Fibroblast of peridontal ligament (primary cell): ENCODE data around the gene DNAJC3.
"Not testable (repeated sequence)": the region's sequence is repeated elsewhere in the genome, so short reads cannot be mapped to it uniquely, and the experiment has no call there.

ENCODE experiments used
- DNase-seq: peaks from one replicate; pipeline ENCODE4 v3.0.0-alpha.2; 2010; ENCODE audit errors: extremely low read depth

DNAJC3 gene

DNA sequence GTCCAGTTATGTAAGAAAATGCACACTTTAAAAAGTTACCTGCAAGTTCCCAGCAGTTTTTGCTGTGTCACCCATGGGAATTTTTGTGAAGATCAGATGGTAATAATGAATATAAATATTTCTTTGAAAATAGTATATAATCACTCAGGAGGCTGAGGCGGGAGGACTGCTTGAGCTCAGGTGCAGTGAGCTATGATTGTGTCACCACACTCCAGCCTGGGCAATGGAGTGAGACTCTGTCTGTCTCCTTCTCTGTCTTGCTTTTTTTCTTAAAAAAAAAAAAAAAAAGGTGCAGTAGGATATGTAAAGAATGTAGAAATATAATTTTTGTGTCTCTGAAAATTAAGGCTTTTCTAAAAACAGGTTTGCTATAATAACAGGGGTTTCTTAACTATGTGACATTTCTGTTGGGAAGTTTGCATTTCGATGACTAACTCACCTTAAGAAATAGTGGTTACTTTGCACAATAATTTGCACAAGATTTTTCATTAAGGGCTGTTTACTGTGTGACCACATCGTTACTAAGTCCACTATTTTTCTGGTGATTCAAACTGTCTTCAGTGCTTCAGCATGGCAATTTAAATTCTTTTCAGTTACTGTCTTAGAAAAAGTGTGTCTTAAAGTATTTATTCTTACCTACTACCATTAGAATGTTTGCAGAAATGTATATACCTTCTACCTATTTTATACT is 37.3 kb downstream of the DNAJC3 start:
- DNase-seq = peak; percentile 79

DNA sequence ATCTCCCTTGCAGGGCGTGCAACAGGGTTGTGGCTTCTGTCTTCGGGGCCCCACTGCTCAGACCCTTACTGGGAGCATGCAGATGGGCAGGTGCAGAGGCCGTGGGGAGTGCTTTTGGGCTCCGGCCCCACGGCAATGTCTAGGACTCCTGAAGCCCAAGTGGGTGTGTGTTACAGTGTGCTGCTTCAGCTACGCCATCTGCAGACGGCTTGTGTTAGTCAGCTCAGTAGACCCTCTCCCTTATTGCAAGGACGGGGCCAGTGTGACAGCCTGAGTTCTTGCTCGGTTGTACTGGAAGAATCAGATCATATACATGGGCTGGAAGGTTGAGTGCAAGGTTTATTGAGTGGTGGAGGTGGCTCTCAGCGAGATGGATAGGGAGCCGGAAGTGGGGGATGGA is 39.3 kb downstream of the DNAJC3 start:
- no peak for DNase-seq

DNA sequence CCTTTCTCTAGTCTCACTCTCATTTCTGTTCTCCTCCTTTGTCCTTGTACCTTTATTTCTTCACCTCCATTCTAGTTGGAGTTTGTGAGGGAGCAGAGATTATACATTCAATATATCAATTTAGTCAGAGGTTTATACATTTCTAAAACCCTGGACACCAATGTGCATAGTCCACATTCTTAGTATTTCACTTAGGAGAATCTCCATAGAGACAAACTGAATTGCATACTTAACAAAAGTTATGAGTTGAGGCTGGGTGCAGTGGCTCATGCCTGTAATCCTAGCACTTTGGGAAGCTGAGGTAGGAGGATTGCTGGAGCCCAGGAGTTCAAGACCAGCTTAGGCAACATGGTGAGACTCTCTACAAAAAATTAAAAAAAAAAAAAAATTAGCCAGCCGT is 45.3 kb downstream of the DNAJC3 start:
- no peak for DNase-seq

DNA sequence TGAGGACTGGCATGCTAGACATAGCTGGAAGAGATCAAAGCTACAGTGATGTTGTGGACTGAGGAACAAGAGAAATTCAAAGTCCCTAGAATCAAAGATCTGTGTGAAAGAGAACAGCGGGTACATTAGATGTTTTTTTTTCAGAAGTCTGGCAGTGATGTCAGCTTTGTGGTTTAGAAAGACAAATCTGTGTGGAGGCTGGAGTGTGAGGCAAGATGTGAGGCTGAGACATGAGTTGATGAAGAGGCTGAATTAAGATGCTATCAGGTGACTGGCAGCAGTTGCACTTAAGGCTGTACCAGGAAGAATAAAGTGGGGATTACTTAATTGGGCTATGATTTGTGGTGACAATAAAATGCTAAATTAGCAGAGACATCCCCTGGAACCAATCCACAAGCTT is 46.5 kb downstream of the DNAJC3 start:
- no peak for DNase-seq

DNA sequence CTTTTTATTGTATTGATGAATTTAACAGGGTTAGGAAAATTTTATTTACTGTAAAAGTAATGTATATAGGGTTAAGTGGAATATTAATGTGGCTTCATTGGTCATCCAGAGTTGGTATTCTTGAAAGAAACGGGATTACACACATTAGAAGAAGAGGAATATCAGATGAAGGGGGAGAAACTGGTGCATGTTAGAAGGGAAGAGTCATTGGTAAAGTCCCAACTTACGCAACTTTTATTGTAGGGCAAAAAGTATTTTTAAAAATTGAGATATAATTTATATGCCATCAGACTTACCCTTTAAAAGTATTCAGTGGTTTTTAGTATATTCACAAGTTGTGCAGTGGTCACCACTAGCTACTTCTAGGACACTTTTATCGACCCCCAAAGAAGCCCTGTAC is 47.3 kb downstream of the DNAJC3 start:
- no peak for DNase-seq

DNA sequence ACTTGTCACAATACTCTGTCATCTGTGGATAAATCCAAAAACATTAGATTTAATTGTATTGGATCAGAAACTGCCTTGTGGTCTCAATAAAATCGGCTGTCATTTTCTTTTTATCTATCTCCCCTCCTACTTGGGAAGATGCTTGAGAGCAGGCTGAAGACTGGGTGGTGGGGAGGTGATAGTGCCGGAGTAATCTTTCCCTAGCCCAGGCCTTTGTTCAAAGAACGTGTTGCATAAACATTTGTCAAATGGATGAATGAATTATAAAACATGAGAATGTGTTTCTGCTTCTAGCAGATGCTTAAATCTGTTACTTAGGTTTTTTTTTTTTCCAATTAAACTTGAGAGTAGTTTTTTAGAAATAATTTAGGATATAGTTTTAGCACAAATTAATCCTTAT is 49.9 kb downstream of the DNAJC3 start:
- no peak for DNase-seq

DNA sequence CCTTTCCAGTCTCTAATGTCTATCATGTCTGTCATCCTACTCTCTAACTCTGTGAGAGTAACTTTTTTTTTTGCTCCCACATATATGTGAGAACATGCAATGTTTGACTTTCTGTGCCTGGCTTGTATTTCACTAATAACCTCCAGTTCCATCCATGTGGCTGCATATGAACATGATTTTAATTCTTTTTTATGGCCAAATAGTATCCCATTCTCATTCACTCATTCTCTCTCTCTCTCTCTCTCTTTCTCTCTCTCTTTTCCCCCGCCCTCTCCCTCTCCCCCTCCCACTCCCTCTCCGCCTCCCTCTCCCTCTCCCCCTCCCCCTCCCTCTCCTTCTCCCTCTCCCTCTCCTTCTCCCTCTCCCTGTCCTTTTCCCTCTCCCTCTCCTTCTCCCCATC is 52.0 kb downstream of the DNAJC3 start:
- no peak for DNase-seq

DNA sequence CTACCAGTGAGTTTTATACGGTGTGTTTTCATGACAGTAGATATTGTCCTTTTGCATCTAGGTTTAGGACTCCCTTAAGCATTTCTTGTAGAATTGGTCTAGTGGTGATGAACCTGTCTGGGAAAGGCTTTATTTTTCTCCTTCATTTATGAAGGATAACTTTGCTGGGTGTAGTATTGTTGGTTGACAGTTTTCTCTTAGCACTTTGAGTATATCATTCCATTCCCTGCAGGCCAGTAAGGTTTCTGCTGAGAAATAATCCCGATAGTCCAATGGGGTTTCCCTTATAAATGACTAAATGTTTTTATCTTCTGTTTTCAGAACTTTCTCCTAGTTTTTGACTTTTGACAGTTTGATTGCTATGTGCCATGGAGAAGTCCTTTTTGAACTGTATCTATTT is 57.2 kb downstream of the DNAJC3 start:
- DNase-seq = no peak

DNA sequence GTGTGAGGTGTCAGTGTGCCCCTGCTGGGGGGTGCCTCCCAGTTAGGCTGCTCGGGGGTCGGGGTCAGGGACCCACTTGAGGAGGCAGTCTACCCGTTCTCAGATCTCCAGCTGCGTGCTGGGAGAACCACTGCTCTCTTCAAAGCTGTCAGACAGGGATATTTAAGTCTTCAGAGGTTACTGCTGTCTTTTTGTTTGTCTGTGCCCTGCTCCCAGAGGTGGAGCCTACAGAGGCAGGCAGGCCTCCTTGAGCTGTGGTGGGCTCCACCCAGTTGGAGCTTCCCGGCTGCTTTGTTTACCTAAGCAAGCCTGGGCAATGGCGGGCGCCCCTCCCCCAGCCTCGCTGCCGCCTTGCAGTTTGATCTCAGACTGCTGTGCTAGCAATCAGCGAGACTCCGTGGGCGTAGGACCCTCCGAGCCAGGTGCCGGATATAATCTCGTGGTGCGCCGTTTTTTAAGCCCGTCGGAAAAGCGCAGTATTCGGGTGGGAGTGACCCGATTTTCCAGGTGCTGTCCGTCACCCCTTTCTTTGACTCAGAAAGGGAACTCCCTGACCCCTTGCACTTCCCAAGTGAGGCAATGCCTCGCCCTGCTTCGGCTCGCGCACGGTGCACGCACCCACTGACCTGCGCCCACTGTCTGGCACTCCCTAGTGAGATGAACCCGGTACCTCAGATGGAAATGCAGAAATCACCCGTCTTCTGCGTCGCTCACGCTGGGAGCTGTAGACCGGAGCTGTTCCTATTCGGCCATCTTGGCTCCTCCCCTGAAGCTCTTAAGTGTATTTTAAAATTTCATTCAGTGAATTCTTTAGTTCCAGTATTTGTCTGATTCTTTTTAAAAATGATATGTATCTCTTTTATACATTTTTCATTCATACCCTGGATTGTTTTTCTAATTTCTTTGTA is 63.4 kb downstream of the DNAJC3 start:
- not testable (repeated sequence) for DNase-seq

DNA sequence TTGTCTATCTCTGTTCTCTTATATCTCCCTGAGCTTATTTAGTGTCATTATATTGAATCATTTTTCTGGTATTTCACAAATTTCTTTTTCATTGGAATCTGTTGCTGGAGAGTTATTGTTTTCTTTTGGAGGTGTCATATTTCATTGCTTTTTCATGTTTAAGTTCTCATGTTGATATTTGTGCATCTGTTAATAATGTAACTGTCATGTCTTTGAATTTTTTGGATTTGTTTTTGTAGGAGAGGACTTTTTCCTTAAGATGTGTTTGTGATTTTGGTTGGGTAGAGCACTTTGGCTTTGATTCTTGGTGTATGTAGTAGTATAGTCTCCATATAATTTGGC is 64.0 kb downstream of the DNAJC3 start:
- DNase-seq = no peak

DNA sequence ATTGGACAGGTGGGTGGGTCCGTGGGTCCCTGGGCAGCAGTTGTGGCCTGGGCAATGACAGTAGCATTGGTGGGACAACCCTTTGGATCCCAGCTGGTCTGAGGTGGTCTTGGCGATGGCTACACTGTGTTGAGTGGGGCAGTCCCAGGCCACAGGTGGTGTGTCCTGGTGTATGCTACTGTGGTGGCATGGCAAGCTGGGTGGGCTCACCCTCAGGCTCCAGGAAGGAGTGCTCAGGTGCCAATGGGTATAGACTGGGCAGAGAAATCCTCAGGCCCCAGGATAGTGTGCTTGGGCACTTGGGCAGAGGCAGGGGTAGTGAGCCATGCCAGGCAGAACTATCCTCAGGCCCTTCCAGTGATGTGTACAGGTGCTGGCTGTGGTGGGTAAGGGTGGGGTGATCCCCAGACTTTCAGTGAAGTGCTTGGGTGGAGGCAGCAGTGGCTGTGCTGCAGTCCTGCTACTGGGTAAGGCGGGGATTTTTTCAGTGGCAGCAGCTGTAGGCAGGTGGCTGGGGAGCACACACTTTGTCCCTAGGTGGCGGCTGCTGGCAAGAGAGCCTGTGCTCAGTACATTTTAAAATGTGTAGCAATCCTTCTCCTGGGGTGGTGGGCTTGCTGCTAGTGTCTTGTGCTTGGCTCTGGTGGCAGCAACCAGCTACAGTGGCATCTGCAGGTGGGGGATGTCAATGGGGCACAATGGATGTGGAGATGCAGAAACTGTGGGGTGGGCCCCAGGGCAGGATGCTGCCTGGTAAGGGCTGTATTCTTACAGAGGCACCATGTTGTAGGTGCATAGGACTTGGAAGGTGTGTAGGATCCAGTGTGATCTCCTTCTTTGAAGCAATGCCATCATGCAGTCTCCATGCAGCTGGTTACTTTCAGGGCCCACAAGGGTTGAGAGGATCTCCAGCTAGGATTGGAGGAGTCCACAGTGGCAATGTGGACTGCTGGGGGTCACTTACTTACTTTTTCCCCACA is 64.9 kb downstream of the DNAJC3 start:
- DNase-seq = no peak

DNA sequence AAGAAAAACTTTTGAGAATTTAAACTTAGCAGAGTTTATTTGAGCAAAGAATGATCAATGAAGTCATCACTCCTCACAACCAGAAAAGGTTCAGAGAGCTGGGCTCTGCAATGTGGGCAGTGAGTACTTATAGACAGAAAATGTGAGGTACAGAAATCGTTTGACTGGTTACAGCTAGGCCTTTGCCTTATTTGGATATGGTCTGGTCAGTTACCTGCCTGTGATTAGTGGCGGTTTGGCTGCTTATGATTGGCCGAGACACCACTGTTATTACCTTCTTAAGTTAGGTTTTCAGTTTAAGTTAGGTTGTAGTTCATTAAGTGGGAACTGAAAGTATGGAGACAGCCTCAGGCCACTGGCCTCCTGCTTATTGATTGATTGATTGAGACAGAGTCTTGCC is 66.3 kb downstream of the DNAJC3 start:
- DNase-seq = no peak

DNA sequence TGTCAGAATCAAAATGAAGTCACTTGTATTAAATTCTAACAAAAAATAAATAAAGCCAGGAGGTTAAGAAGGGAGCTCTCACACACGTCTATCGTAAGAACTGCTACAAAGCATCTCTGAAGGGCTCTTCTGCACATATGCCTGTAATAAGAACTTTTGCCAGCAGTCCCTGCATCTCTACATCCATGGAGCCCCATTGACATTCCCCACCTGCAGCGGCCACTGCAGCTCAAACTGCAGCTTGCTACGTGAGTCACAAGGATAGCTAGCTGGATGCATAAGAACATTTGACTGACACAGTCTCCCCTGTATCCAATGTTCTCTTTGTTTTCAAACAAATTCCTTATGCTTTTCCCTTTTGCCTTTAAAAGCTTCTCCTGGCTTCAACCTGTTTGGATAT is 68.3 kb downstream of the DNAJC3 start:
- no peak for DNase-seq

DNA sequence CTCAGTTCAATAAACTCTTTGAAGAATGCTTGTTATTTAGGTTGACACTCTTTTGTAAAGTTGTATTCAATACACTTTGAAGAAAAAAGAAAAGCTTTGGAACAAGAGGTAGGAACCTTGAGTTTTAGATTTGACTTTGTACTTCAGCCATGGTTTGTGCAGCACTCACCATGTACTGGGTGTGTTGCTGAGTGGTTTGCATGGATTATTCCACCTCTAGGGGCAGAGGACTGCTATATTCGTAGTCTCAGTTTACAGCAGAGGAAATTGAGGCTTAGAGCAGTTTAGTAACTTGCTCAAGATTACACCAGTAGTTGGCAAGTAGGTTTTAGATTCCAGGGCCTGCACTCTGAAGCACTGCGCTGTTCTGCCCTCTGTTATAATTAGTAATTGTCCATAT is 68.8 kb downstream of the DNAJC3 start:
- no peak for DNase-seq

DNA sequence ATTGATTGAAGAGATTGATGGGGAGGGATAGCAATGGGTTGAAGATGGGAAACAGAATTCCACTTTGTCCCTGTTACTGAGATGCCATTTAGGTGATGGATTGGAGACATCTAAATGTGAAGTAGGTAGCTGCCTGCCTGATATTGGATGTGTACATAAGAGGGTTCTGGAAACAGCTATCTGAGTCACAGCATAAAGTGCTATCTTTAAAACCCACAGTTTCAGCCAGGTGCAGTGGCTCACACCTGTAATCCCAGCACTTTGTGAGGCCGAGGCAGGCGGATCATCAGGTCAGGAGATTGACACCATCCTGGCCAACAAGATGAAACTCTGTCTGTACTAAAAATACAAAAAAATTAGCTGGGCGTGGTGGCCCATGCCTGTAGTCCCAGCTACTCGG is 72.6 kb downstream of the DNAJC3 start:
- no peak for DNase-seq

DNA sequence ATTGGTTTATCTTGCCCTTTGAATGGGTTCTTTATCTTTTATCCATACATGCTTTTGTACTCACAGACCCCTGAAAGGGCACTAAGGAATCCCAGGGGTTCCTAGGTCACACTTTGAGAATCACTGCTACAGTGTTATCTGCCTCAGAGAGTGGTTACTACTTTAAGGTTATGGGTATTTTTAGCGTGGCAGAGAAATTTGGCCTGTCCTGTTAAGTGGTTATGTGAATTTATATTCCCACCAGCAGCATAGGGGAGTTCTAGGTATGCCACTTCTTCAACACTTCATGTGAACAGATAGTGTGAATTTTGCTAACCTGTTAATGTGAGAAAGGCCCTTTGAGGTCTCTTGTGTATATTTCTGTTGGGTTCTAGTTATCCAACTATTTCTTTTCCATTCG is 75.7 kb downstream of the DNAJC3 start:
- no peak for DNase-seq

DNA sequence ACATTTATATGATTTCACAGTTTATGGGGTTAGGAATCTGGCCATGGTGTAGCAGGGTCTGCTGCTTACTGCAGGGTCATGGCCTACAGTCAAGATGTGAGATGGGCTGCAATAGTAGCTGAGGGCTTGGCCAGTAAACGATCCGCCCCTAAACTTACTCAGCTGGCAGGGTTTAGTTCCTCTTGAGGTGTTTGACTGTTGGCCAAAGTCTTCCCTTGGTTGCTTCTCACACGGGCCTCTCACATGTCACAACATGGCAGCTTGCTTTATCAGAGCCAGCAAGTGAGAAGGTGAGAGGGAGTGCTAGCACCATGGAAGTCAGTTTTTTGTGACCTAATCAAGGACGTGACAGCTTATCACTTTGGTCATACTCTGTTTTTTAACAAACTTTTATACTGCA is 77.1 kb downstream of the DNAJC3 start:
- peak; percentile 9 for DNase-seq

DNA sequence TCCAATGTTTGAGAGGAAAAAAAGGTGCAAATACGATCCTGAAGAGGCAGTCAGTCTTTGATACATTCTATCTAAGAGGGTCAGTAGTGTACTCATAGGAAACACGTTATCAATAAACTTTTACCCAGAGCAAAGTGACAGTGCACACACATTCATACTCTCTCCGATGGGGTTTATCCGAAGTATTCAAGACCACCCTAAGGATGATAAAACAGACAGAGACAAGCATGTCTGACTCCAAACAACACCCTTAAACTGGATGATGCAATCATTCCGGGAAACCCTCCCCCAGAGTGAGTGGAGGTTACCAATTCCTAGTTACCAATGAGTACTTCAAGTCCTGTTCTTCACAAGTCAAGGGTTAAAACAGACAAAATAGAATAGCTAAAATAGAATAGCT is 79.1 kb downstream of the DNAJC3 start:
- DNase-seq = no peak

DNA sequence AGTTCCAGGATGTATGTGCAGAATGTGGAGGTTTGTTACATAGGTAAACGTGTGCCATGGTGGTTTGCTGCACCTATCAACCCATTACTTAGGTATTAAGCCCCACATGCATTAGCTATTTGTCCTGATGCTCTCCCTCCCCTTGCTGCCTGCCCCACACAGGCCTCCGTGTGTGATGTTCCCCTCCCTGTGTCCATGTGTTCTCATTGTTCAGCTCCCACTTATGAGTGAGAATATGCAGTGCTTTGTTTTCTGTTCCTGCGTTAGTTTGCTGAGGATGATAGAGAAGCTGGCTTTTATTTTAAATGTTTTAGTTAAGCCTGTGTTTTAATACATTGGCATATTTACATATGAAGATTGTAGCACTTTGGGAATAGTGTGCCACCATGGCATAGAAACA is 85.7 kb downstream of the DNAJC3 start:
- DNase-seq = not testable (repeated sequence)

DNA sequence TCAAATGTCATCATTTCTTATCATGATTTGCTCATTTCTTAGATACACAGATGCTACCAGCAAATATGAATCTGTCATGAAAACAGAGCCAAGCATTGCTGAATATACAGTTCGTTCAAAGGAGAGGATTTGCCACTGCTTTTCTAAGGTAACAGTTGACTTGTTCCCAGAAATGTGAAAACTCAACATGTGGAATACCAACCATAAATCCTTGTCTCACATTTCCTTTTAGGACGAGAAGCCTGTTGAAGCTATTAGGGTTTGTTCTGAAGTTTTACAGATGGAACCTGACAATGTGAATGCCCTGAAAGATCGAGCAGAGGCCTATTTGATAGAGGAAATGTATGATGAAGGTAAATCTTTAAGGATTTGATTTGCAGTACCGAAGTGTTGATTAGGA is 86.7 kb downstream of the DNAJC3 start:
- DNase-seq = no peak

DNA sequence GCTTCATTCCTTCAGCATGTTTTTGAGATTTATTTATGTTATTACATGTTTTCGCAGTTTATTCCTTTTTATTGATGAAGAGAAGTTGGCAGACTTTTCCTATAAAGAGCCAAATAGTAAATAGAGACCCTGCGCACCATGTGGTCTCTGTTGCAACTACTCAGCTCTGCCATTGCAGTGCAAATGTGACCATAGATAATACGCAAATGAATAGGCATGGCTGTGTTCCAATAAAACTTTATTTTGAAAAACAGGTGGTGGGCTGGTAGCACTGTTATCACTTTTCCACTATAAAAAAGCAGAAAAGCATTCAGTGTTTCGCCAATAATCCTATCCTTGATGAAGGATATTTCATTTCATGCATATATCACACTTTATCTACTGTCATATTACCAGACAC is 95.0 kb downstream of the DNAJC3 start:
- no peak for DNase-seq

DNA sequence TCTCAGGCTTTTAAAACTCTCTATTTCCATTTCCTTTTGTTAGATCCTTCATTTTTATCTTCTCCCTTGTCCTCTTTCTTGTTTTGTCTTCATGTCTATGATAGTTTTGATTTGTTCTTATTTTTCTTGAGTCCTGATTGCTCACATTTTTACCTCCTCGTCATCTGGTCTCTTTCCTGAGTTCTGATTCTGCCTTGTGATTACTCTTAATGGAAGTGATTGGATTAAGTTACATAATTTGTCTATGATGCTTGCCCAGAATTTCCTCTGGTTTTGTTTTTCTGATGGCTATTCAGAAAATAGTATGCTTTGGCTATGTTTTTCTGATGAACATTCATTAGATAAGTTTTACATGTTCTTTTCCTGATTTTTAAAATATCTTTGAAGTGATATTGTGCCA is 102.6 kb downstream of the DNAJC3 start:
- DNase-seq = no peak
